HEK293 (cell line): ENCODE data around the gene IP6K3.

Experiments
- CTCF ChIA-PET: fragments of 350-600 bp; formaldehyde crosslinking; extraction: SDS; loops from one replicate; lab custom pipeline; 2021; ENCODE audit warnings: antibody characterized with exemption; lab: Yijun Ruan, JAX
- POLR2A ChIA-PET: fragments of 300-600 bp; formaldehyde crosslinking; extraction: SDS; loops from one replicate; lab custom pipeline; 2020; ENCODE audit warnings: antibody characterized with exemption, inconsistent platforms; lab: Yijun Ruan, JAX
- H3K27ac ChIP-seq: fragments of 200-500 bp; sonication (Bioruptor generic); 2 replicates; pipeline ENCODE4 v1.5.1; 2014; ENCODE audit warnings: low read depth, low read length, control low read depth, inconsistent platforms; ENCODE audit errors: extremely low read depth
- H3K36me3 ChIP-seq, 2 experiments: fragments of 200-500 bp in 1 of 2; sonication (Bioruptor generic) in 1 of 2; 1 replicate in 1 of 2; 2 replicates in 1 of 2; pipeline ENCODE4 v1.5.1; 2014 to 2017; ENCODE audit warnings: inconsistent platforms in 2 of 2, low read length in 2 of 2; ENCODE audit not compliant: control insufficient read depth in 2 of 2, insufficient read depth in 1 of 2
- H3K4me1 ChIP-seq: fragments of 200-500 bp; sonication (Bioruptor generic); 2 replicates; pipeline ENCODE4 v1.5.1; 2014; ENCODE audit warnings: mild to moderate bottlenecking, low read length, inconsistent platforms; ENCODE audit not compliant: control insufficient read depth, insufficient read depth
- H3K4me3 ChIP-seq: 2 replicates; pipeline ENCODE4 v1.5.1; 2011; ENCODE audit warnings: low read depth, mild to moderate bottlenecking, control low read depth, low read length, moderate library complexity
- H3K9me3 ChIP-seq: fragments of 200-500 bp; sonication (Bioruptor generic); 2 replicates; pipeline ENCODE4 v1.5.1; 2014; ENCODE audit warnings: low read depth, low read length, inconsistent platforms; ENCODE audit not compliant: control insufficient read depth, insufficient read depth
- GLIS1 ChIP-seq: fragments of 450-650 bp; formaldehyde crosslinking; IDR thresholded peaks from 2 replicates; pipeline ENCODE4 v1.5.1; 2016; ENCODE audit warnings: missing biosample characterization, missing genetic modification characterization
- GLIS2 ChIP-seq: fragments of 450-650 bp; formaldehyde crosslinking; IDR thresholded peaks from 2 replicates; pipeline ENCODE4 v1.5.1; 2016; ENCODE audit warnings: missing biosample characterization, missing genetic modification characterization
- KLF9 ChIP-seq: fragments of 450-650 bp; formaldehyde crosslinking; IDR thresholded peaks from 2 replicates; pipeline ENCODE4 v1.5.1; 2016; ENCODE audit warnings: missing biosample characterization, missing genetic modification characterization, low read depth
- PRDM1 ChIP-seq: fragments of 450-650 bp; formaldehyde crosslinking; IDR thresholded peaks from 2 replicates; pipeline ENCODE4; 2016; ENCODE audit warnings: missing biosample characterization, missing genetic modification characterization
- PRDM10 ChIP-seq: fragments of 450-650 bp; formaldehyde crosslinking; IDR thresholded peaks from 2 replicates; pipeline ENCODE4 v1.5.1; 2016; ENCODE audit warnings: missing biosample characterization, missing genetic modification characterization
- REST ChIP-seq: fragments of 450-650 bp; formaldehyde crosslinking; IDR thresholded peaks from 2 replicates; pipeline ENCODE4 v1.5.1; 2016; ENCODE audit warnings: missing biosample characterization, missing genetic modification characterization
- SCRT2 ChIP-seq: fragments of 450-650 bp; formaldehyde crosslinking; IDR thresholded peaks from 2 replicates; pipeline ENCODE4 v1.5.1; 2016; ENCODE audit warnings: missing biosample characterization, missing genetic modification characterization
- ZBTB6 ChIP-seq: fragments of 450-650 bp; formaldehyde crosslinking; IDR thresholded peaks from 2 replicates; pipeline ENCODE4 v1.5.1; 2017; ENCODE audit warnings: missing biosample characterization, missing genetic modification characterization
- ZIC2 ChIP-seq: fragments of 450-650 bp; formaldehyde crosslinking; IDR thresholded peaks from 2 replicates; pipeline ENCODE4 v1.5.1; 2016; ENCODE audit warnings: missing biosample characterization, missing genetic modification characterization
- ZNF132 ChIP-seq: fragments of 450-650 bp; formaldehyde crosslinking; IDR thresholded peaks from 2 replicates; pipeline ENCODE4 v1.5.1; 2017; ENCODE audit warnings: missing biosample characterization, missing genetic modification characterization, borderline replicate concordance
- ZNF157 ChIP-seq: fragments of 450-650 bp; formaldehyde crosslinking; IDR thresholded peaks from 2 replicates; pipeline ENCODE4 v1.5.1; 2016; ENCODE audit warnings: missing biosample characterization, missing genetic modification characterization
- ZNF2 ChIP-seq: fragments of 450-650 bp; formaldehyde crosslinking; IDR thresholded peaks from 2 replicates; pipeline ENCODE4 v1.5.1; 2016; ENCODE audit warnings: missing biosample characterization, missing genetic modification characterization
- ZNF394 ChIP-seq: fragments of 450-650 bp; formaldehyde crosslinking; IDR thresholded peaks from 2 replicates; pipeline ENCODE4 v1.5.1; 2016; ENCODE audit warnings: missing biosample characterization, missing genetic modification characterization, mild to moderate bottlenecking, moderate library complexity, borderline replicate concordance
- ZNF561 ChIP-seq: fragments of 450-650 bp; IDR thresholded peaks from 2 replicates; pipeline ENCODE4 v1.5.1; 2018; ENCODE audit warnings: missing biosample characterization, missing genetic modification characterization, borderline replicate concordance
- ZNF785 ChIP-seq: fragments of 450-650 bp; formaldehyde crosslinking; IDR thresholded peaks from 2 replicates; pipeline ENCODE4 v1.5.1; 2016; ENCODE audit warnings: missing biosample characterization, missing genetic modification characterization
- ZSCAN23 ChIP-seq: fragments of 450-650 bp; formaldehyde crosslinking; IDR thresholded peaks from 2 replicates; pipeline ENCODE4 v1.5.1; 2016; ENCODE audit warnings: missing biosample characterization, missing genetic modification characterization

IP6K3 gene

GRCh38 chr6:33772902-33773472 lies 26.3 kb upstream of the IP6K3 start:
- TF ChIP-seq ZBTB6 (tag by site-specific recombination) (peak; percentile 68; the same call in 1 of the 2 replicates), GLIS1 (tag by site-specific recombination) (peak; percentile 76), SCRT2 (peak; percentile 90), ZNF561 (no peak), PRDM10 (peak; percentile 76), ZNF157 (no peak), ZIC2 (tag by site-specific recombination) (0 out of 2 replicates have a peak, but pooled peaks have one; percentile 34)

GRCh38 chr6:33772082-33772830 lies 25.6 kb upstream of the IP6K3 start:
- Histone ChIP-seq H3K36me3 (peaks cover 6 to 50% of the 10 kb centered on the region in 2 experiments; a peak in 2 of 3 replicates), H3K27ac (no peak overlapping the region), H3K4me3 (no peak overlapping the region), H3K9me3 (no peaks in the 10 kb centered on the region), H3K4me1 (peaks cover 5% of the 10 kb centered on the region)
- POLR2A ChIA-PET, result interaction anchor here (0.6 to 4.3 kb wide), 12 partner anchors 9 to 260 kb away, joined by 3 to 17 read pairs (median 4); partner anchors contain the start of genes LEMD2 and UQCC2
- TF ChIP-seq ZNF2 (tag by site-specific recombination) (no peak), ZBTB6 (tag by site-specific recombination) (no peak), ZSCAN23 (tag by site-specific recombination) (no peak), PRDM1 (0 out of 2 replicates have a peak, but pooled peaks have one; percentile 41)
- CTCF ChIA-PET, result interaction anchor here (0.5 to 8.8 kb wide), 40 partner anchors 8 to 389 kb away, joined by 3 to 149 read pairs (median 6); partner anchors contain the start of genes IP6K3, LEMD2 and UQCC2

More at GRCh38 chr6:33772902-33773472, 26.3 kb upstream of the IP6K3 start:
- peaks cover 8 to 57% of the 10 kb centered on the region in 2 experiments for H3K36me3 ChIP-seq
- H3K9me3 ChIP-seq, result no peaks in the 10 kb centered on the region
- no peak overlapping the region for H3K27ac ChIP-seq
- H3K4me1 ChIP-seq, result peaks cover 5% of the 10 kb centered on the region
- H3K4me3 ChIP-seq, result no peak overlapping the region
- POLR2A ChIA-PET, result interaction anchor here (0.6 to 4.3 kb wide), 4 partner anchors 15 to 204 kb away, joined by 4 to 17 read pairs (median 6); partner anchors contain the start of gene UQCC2
- CTCF ChIA-PET, result interaction anchor here (0.7 to 8.8 kb wide), 10 partner anchors 13 to 381 kb away, joined by 4 to 149 read pairs (median 22); partner anchors contain the start of genes IP6K3, LEMD2 and UQCC2

GRCh38 chr6:33771146-33772081 lies 24.7 kb upstream of the IP6K3 start:
- ChIA-PET CTCF (interaction anchor here (0.5 to 8.8 kb wide), 59 partner anchors 9 to 982 kb away, joined by 3 to 149 read pairs (median 4); partner anchors contain the start of genes IP6K3, LEMD2 and UQCC2), POLR2A (interaction anchor here (0.6 to 4.3 kb wide), 13 partner anchors 8 to 257 kb away, joined by 3 to 17 read pairs (median 4); partner anchors contain the start of genes LEMD2 and UQCC2)
- peaks cover 5% of the 10 kb centered on the region for H3K4me1 ChIP-seq
- H3K36me3 ChIP-seq, result peaks cover 6 to 41% of the 10 kb centered on the region in 2 experiments; a peak in 2 of 3 replicates
- no peaks in the 10 kb centered on the region for H3K9me3 ChIP-seq
- H3K27ac ChIP-seq, result no peak overlapping the region
- H3K4me3 ChIP-seq, result no peak overlapping the region
- no peak for TF ChIP-seq ZNF132 (tag by site-specific recombination)
- TF ChIP-seq ZNF394 (tag by site-specific recombination), result peak; percentile 52; the same call in 1 of the 2 replicates
- TF ChIP-seq REST, result no peak
- peak; percentile 90 for TF ChIP-seq GLIS2
- TF ChIP-seq ZNF785 (tag by site-specific recombination), result no peak
- TF ChIP-seq KLF9 (tag by site-specific recombination), result peak; percentile 44; the same call in 1 of the 2 replicates
- peak; percentile 98 for TF ChIP-seq GLIS1 (tag by site-specific recombination)
